H1 (cell line): ENCODE results near the gene AFF4. TPM values are rescaled to one million over a fixed set of nuclear protein-coding genes. Genes with fewer than 3 reads are reported as not detected.

Experiments used
- CTCF ChIA-PET: fragments of 300-600 bp; sonication (Branson Sonifier 250); formaldehyde crosslinking; loops from one replicate; lab custom pipeline; 2021; ENCODE audit not compliant: partially characterized antibody; lab: Charles Lee
- POLR2A ChIA-PET: fragments of 300-600 bp; sonication (Branson Sonifier 250); formaldehyde crosslinking; loops from one replicate; lab custom pipeline; 2021; ENCODE audit warnings: inconsistent platforms; ENCODE audit not compliant: partially characterized antibody; lab: Charles Lee
- DNase-seq, 2 experiments: peaks; one replicate each; pipeline versions ENCODE4 v3.0.0 to v3.0.0-alpha.2; 2010 to 2022; ENCODE audit warnings: low spot score in 2 of 2, low read depth in 1 of 2, mixed read lengths in 1 of 2
- FAIRE-seq: peaks from 2 replicates; lab custom pipeline; 2011; peaks lifted over from hg19 to GRCh38; lab: Jason Lieb, UNC
- H2AFZ ChIP-seq: 2 replicates; pipeline ENCODE4 v1.8.1; 2012; ENCODE audit warnings: low read length, inconsistent platforms
- H2AK5ac ChIP-seq: 2 replicates; pipeline ENCODE4 v1.6.1; 2013; ENCODE audit warnings: low read depth, low read length
- H2BK120ac ChIP-seq: replicated peaks from 2 replicates; pipeline ENCODE3; 2013; ENCODE audit warnings: low read depth, low read length, inconsistent platforms
- H2BK12ac ChIP-seq: 2 replicates; pipeline ENCODE4 v1.6.1; 2013; ENCODE audit warnings: low read depth, low read length
- H2BK15ac ChIP-seq: 2 replicates; pipeline ENCODE4 v1.6.1; 2013; ENCODE audit warnings: low read length
- H2BK20ac ChIP-seq: 2 replicates; pipeline ENCODE4 v1.6.1; 2013; ENCODE audit warnings: low read length
- H2BK5ac ChIP-seq: 2 replicates; pipeline ENCODE4 v1.6.1; 2013; ENCODE audit warnings: low read depth, low read length
- H3K14ac ChIP-seq: 2 replicates; pipeline ENCODE4 v1.6.1; 2013; ENCODE audit warnings: inconsistent platforms; ENCODE audit not compliant: insufficient read length
- H3K18ac ChIP-seq: 2 replicates; pipeline ENCODE4 v1.6.1; 2013; ENCODE audit warnings: low read length; ENCODE audit errors: extremely low read depth
- H3K23ac ChIP-seq: 2 replicates; pipeline ENCODE4 v1.6.1; 2013; ENCODE audit warnings: inconsistent platforms; ENCODE audit not compliant: insufficient read length
- H3K23me2 ChIP-seq: 2 replicates; pipeline ENCODE4 v1.6.1; 2013; ENCODE audit warnings: low read depth, low read length
- H3K27ac ChIP-seq: 2 replicates; pipeline ENCODE4 v1.6.1; 2011; ENCODE audit warnings: low read depth, low read length, inconsistent platforms
- H3K27me3 ChIP-seq, 4 experiments: replicated peaks in 1 of 4; 1 replicate in 1 of 4; 2 replicates in 3 of 4; pipeline versions ENCODE4 v1.6.1 to v1.8.1; 2011 to 2013; ENCODE audit warnings: low read length in 3 of 4, mild to moderate bottlenecking in 3 of 4, inconsistent platforms in 2 of 4, mixed read lengths in 2 of 4, moderate library complexity in 1 of 4; ENCODE audit not compliant: control insufficient read depth in 3 of 4, insufficient read depth in 3 of 4; ENCODE audit errors: extremely low read depth in 1 of 4
- H3K36me3 ChIP-seq, 4 experiments: 2 replicates each; pipeline versions ENCODE4 v1.6.1 to v1.8.1; 2011 to 2013; ENCODE audit warnings: mild to moderate bottlenecking in 4 of 4, low read length in 3 of 4, moderate library complexity in 2 of 4, control low read depth in 1 of 4, inconsistent platforms in 1 of 4; ENCODE audit not compliant: insufficient read depth in 4 of 4, control insufficient read depth in 2 of 4
- H3K4ac ChIP-seq: replicated peaks from 2 replicates; pipeline ENCODE3; 2013; ENCODE audit warnings: low read length, low read depth, mixed read lengths, inconsistent platforms; ENCODE audit not compliant: insufficient read length
- H3K4me1 ChIP-seq, 4 experiments: replicated peaks in 1 of 4; 1 replicate in 1 of 4; 2 replicates in 3 of 4; pipeline versions ENCODE4 v1.6.1 to v1.8.1; 2011 to 2013; ENCODE audit warnings: low read length in 3 of 4, inconsistent platforms in 2 of 4, mixed read lengths in 1 of 4; ENCODE audit not compliant: insufficient read depth in 4 of 4, control insufficient read depth in 3 of 4
- H3K4me2 ChIP-seq, 2 experiments: 2 replicates each; pipeline versions ENCODE4 v1.6.1 to v1.8.1; 2011 to 2013; ENCODE audit warnings: low read depth in 2 of 2, low read length in 2 of 2, control low read depth in 1 of 2, inconsistent platforms in 1 of 2, mild to moderate bottlenecking in 1 of 2; ENCODE audit not compliant: insufficient read depth in 1 of 2
- H3K4me3 ChIP-seq, 4 experiments: fragments of 200-600, 300-600 bp in 1 of 4; sonication (generic), shearing (Covaris generic), sonication (Bioruptor Twin) in 1 of 4; 2 replicates each; pipeline versions ENCODE4 v1.5.1 to v1.8.1; 2011 to 2016; ENCODE audit warnings: low read length in 4 of 4, low read depth in 3 of 4, control low read depth in 2 of 4, inconsistent platforms in 2 of 4, mild to moderate bottlenecking in 2 of 4, mixed read lengths in 1 of 4, moderate library complexity in 1 of 4; ENCODE audit not compliant: insufficient read depth in 2 of 4; ENCODE audit errors: extremely low read depth in 1 of 4
- H3K56ac ChIP-seq: replicated peaks from 2 replicates; pipeline ENCODE3; 2013; ENCODE audit warnings: low read depth, mild to moderate bottlenecking, mixed read lengths, low read length, inconsistent platforms; ENCODE audit not compliant: insufficient read length
- H3K79me1 ChIP-seq: 2 replicates; pipeline ENCODE4 v1.6.1; 2013; ENCODE audit warnings: low read depth, low read length, control low read depth
- H3K79me2 ChIP-seq, 2 experiments: 2 replicates each; pipeline versions ENCODE4 v1.6.1 to v1.8.1; 2012 to 2013; ENCODE audit warnings: low read length in 2 of 2, mild to moderate bottlenecking in 2 of 2, inconsistent platforms in 1 of 2; ENCODE audit not compliant: insufficient read depth in 2 of 2, control insufficient read depth in 1 of 2
- H3K9ac ChIP-seq, 4 experiments: replicated peaks in 1 of 4; 1 replicate in 1 of 4; 2 replicates in 3 of 4; pipeline versions ENCODE4 v1.6.1 to v1.8.1; 2011 to 2013; ENCODE audit warnings: low read depth in 3 of 4, low read length in 3 of 4, control low read depth in 2 of 4, mild to moderate bottlenecking in 2 of 4, moderate library complexity in 2 of 4, inconsistent platforms in 1 of 4; ENCODE audit errors: extremely low read depth in 1 of 4
- H3K9me3 ChIP-seq, 2 experiments: 2 replicates each; pipeline versions ENCODE4 v1.6.1 to v1.8.1; 2012 to 2013; ENCODE audit warnings: mild to moderate bottlenecking in 2 of 2, moderate library complexity in 2 of 2, control low read depth in 1 of 2, inconsistent platforms in 1 of 2, low read depth in 1 of 2, low read length in 1 of 2, mixed read lengths in 1 of 2; ENCODE audit not compliant: insufficient read depth in 2 of 2
- H4K20me1 ChIP-seq, 2 experiments: replicated peaks in 1 of 2; 2 replicates each; pipeline versions ENCODE3 to v1.8.1; 2011 to 2013; ENCODE audit warnings: inconsistent platforms in 2 of 2, low read length in 2 of 2, mild to moderate bottlenecking in 1 of 2; ENCODE audit not compliant: insufficient read depth in 2 of 2, control insufficient read depth in 1 of 2
- H4K5ac ChIP-seq: 2 replicates; pipeline ENCODE4 v1.6.1; 2013; ENCODE audit warnings: low read length, low read depth, mixed read lengths, inconsistent platforms; ENCODE audit not compliant: insufficient read length
- H4K8ac ChIP-seq: 2 replicates; pipeline ENCODE4 v1.8.0; 2013; ENCODE audit warnings: mild to moderate bottlenecking, moderate library complexity, low read length, inconsistent platforms; ENCODE audit not compliant: insufficient read depth; ENCODE audit errors: extremely low read depth
- H4K91ac ChIP-seq: replicated peaks from 2 replicates; pipeline ENCODE3; 2013; ENCODE audit warnings: low read length, mixed read lengths, inconsistent platforms; ENCODE audit not compliant: insufficient read length
- BCL11A ChIP-seq, 2 experiments: IDR thresholded peaks; one replicate each; pipeline ENCODE4 v1.6.1; 2011; ENCODE audit warnings: low read depth in 2 of 2, low read length in 2 of 2, mild to moderate bottlenecking in 2 of 2
- CBX5 ChIP-seq: fragments of 300-800, 300-1000 bp; sonication (generic); IDR thresholded peaks from 2 replicates; pipeline ENCODE4 v1.7.1; 2016; ENCODE audit warnings: antibody characterized with exemption, low read length, low read depth
- EGR1 ChIP-seq: IDR thresholded peaks from 2 replicates; pipeline ENCODE4 v1.6.1; 2011; ENCODE audit warnings: low read depth, low read length, borderline replicate concordance
- GABPA ChIP-seq: IDR thresholded peaks from 2 replicates; pipeline ENCODE4 v1.6.1; 2011; ENCODE audit warnings: mild to moderate bottlenecking, low read length, moderate library complexity, borderline replicate concordance; ENCODE audit not compliant: insufficient read depth
- PHF8 ChIP-seq: fragments of 200-600 bp; sonication (generic); conservative IDR thresholded peaks from 2 replicates; pipeline ENCODE4 v1.7.1; 2012; ENCODE audit warnings: low read depth, mild to moderate bottlenecking, inconsistent platforms, low read length, moderate library complexity
- SRF ChIP-seq: IDR thresholded peaks from 2 replicates; pipeline ENCODE4 v1.6.1; 2011; ENCODE audit warnings: mild to moderate bottlenecking, low read depth, low read length, moderate library complexity
- TCF12 ChIP-seq: IDR thresholded peaks from 2 replicates; pipeline ENCODE4 v1.6.1; 2011; ENCODE audit warnings: low read depth, mild to moderate bottlenecking, low read length
- YY1 ChIP-seq: IDR thresholded peaks from 2 replicates; pipeline ENCODE4 v1.6.1; 2011; ENCODE audit warnings: low read depth, mild to moderate bottlenecking, low read length
- WGBS, 2 experiments: shearing (Covaris generic) in 1 of 2; methylation state at CpG; one replicate each; pipeline versions ENCODE4 v1.1.6 to v1.1.7; 2013 to 2015; ENCODE audit warnings: low lambda C conversion rate in 2 of 2, mixed read lengths in 2 of 2, inconsistent platforms in 1 of 2, low coverage in 1 of 2, missing lambda C conversion rate in 1 of 2; ENCODE audit not compliant: insufficient replicate concordance in 2 of 2, insufficient coverage in 1 of 2, insufficient read length in 1 of 2; ENCODE audit errors: extremely low coverage in 1 of 2, missing lambda C conversion rate in 1 of 2; 5-methylcytosine and 5-hydroxymethylcytosine counted together
- polyA plus RNA-seq, 7 experiments: library from polyadenylated mRNA; depleted of rRNA in 3 of 7; stranded (reverse) in 5 of 7; unstranded in 2 of 7; fragments of >200 nt in 5 of 7; fragments of 200-250 nt in 2 of 7; gene quantifications; 1 replicate in 5 of 7; 2 replicates in 1 of 7; 4 replicates in 1 of 7; pipeline versions ENCODE4 v1.2.1 to v1.2.3, GENCODE V29; 2011 to 2013; ENCODE audit warnings: missing spikeins in 2 of 7, mixed read lengths in 2 of 7
- total RNA-seq: library from RNA; stranded (reverse); fragmentation: NEBNext Ultra II Directional; extraction: Animal tissue kit (Norgen Biotek cat#: 25700); gene quantifications from 2 replicates; pipeline ENCODE4 v1.2.1, GENCODE V29; 2021
- TF ChIP-seq, protein P1 (sequence below): IDR thresholded peaks from 2 replicates; pipeline ENCODE4 v1.6.1; 2012; ENCODE audit warnings: low read length, inconsistent platforms
- TF ChIP-seq, protein P2 (sequence below): IDR thresholded peaks from 2 replicates; pipeline ENCODE4 v1.6.1; 2012; ENCODE audit warnings: inconsistent platforms
- TF ChIP-seq, protein P3 (sequence below): IDR thresholded peaks from 2 replicates; pipeline ENCODE4 v1.6.1; 2011; ENCODE audit warnings: low read depth, mild to moderate bottlenecking, low read length; ENCODE audit not compliant: insufficient read depth

The AFF4 gene
- total and polyA plus RNA-seq, 2 of the 8 experiments (the other 6 are each of a cell fraction or from before 2014, with no cell fraction given) = 12.0 to 61.4 TPM

- Histone ChIP-seq H2AFZ (no peak overlapping the region), H2BK120ac (no peak overlapping the region), H3K23me2 (peaks cover 5% of the 10 kb centered on the region; the same call in 1 of the 2 replicates), H3K36me3 (peaks cover 6 to 29% (median 14%) of the 10 kb centered on the region in 4 experiments), H2BK20ac (no peak overlapping the region), H3K79me1 (peaks cover 3% of the 10 kb centered on the region; the same call in 1 of the 2 replicates), H3K23ac (no peak overlapping the region), H3K9me3 (no peaks in the 10 kb centered on the region), H3K14ac (no peak overlapping the region), H3K4me3 (no peak overlapping the region), H2AK5ac (no peak overlapping the region), H4K20me1 (peaks cover 0 to 2% of the 10 kb centered on the region in 2 experiments), H2BK5ac (no peak overlapping the region), H4K8ac (no peak overlapping the region), H3K56ac (no peak overlapping the region), H3K27me3 (no peaks in the 10 kb centered on the region), H3K4ac (no peak overlapping the region), H2BK15ac (no peak overlapping the region), H3K27ac (no peak overlapping the region), H3K79me2 (peaks cover 3 to 13% of the 10 kb centered on the region in 2 experiments; a peak in 2 of 4 replicates), H3K9ac (no peak overlapping the region), H4K91ac (no peak overlapping the region), H2BK12ac (no peak overlapping the region), H3K4me1 (peaks cover 0 to 3% (median 1%) of the 10 kb centered on the region in 4 experiments; a peak in 3 of 7 replicates), H3K4me2 (no peak overlapping the region), H3K18ac (no peak overlapping the region), H4K5ac (no peak overlapping the region)
- FAIRE-seq (no peak), DNase-seq (no peak)
- TF ChIP-seq PHF8 = no peak
- no peak for TF ChIP-seq TCF12
- TF ChIP-seq, protein P1, sequence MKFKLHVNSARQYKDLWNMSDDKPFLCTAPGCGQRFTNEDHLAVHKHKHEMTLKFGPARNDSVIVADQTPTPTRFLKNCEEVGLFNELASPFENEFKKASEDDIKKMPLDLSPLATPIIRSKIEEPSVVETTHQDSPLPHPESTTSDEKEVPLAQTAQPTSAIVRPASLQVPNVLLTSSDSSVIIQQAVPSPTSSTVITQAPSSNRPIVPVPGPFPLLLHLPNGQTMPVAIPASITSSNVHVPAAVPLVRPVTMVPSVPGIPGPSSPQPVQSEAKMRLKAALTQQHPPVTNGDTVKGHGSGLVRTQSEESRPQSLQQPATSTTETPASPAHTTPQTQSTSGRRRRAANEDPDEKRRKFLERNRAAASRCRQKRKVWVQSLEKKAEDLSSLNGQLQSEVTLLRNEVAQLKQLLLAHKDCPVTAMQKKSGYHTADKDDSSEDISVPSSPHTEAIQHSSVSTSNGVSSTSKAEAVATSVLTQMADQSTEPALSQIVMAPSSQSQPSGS = no peak
- no peak for TF ChIP-seq EGR1
- TF ChIP-seq BCL11A (IDR thresholded peaks at IDR 0.05; ENCODE audit: low read depth in 2 of 2, low read length in 2 of 2) = no peak
- TF ChIP-seq YY1 = no peak
- TF ChIP-seq, protein P2, sequence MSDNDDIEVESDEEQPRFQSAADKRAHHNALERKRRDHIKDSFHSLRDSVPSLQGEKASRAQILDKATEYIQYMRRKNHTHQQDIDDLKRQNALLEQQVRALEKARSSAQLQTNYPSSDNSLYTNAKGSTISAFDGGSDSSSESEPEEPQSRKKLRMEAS = no peak
- no peak for TF ChIP-seq GABPA
- TF ChIP-seq CBX5 = no peak
- TF ChIP-seq, protein P3, sequence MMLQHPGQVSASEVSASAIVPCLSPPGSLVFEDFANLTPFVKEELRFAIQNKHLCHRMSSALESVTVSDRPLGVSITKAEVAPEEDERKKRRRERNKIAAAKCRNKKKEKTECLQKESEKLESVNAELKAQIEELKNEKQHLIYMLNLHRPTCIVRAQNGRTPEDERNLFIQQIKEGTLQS = no peak
- no peak for TF ChIP-seq SRF
- POLR2A ChIA-PET = interaction anchor here (0.7 to 2.1 kb wide), 4 partner anchors 39 to 155 kb away, joined by 3 to 6 read pairs (median 4); partner anchors contain the start of genes KIF3A, SHROOM1 and ZCCHC10
- WGBS, 2 experiments = 76% methylated on average over 2 of the region's 2 CpGs; no CpG with 5 or more reads in 1 of the 2 experiments
- CTCF ChIA-PET = interaction anchor here (1.2 to 32.2 kb wide), 4 partner anchors 12 to 116 kb away, joined by 3 to 465 read pairs (median 6); partner anchors contain the start of gene SHROOM1
Measured at GRCh38 chr5:132870801-132871200, 92.6 kb downstream of the AFF4 start.
